Activated T-cell treated with anti-CD3 and anti-CD28 coated beads, Interleukin-2, amount 50 U/mL, for 1 hour (primary cell): ENCODE results near the gene GSE1.

ENCODE experiments used
- DNase-seq: peaks from one replicate; pipeline ENCODE4 v3.0.0-alpha.2; 2020

GSE1 gene

DNA sequence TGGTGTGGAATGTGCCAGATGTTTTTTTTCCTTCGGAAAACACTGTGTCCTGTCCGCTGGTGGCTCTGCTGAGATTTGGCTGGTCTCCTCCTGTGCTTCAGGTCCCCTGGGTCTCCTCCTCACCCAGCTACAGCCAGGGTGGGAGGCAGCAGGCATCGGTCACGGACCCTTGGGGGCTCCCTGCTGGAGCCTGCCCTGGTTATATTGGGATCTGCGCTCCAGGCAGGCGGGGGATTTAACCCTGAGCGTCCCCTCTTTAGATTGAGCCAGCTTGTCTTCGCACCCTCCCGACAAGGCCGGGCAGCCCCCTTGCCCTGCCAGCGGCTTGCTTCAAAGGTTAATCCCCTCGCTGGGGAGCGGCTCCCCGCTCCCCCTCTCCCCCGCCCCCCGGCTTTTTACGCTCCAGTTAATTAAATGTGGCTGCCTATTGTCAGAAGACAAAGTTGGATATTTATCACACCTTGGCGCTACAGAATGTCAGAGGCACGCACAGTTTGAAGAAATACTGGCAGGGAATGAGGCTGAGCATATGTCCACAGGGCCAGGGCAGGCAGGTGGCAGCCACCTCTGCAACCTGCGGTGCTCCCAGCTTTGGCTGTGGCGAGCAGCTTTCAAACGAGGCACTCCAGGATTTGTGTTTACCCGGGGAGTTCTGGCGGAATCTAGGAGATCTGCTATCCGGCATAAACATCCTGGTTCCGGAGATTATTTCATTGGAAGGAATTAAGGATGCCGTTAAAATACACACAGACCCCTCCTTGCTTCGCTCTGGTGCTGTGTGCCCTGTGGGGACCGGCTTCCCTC is 38.2 kb upstream of the GSE1 start:
- DNase-seq = no peak

DNA sequence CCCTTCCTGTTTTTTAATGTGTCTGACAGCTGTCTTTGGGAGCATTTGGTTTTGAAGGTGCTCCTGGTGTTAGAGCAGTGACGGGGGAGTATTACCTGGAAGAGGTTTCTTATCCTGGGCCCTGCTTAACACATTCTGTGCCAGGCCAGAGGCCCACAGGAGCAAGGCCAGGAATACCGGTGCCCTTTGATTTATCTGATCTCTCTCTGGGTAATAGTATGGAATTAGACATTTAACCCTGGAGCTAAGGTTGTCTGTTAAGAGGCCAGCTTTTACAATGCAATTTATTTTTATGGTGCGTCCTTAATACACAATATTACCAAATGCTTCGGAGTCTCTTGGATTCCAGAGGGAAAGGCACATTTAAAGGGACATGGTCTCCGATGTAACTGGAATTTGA is 37.2 kb upstream of the GSE1 start:
- no peak for DNase-seq

DNA sequence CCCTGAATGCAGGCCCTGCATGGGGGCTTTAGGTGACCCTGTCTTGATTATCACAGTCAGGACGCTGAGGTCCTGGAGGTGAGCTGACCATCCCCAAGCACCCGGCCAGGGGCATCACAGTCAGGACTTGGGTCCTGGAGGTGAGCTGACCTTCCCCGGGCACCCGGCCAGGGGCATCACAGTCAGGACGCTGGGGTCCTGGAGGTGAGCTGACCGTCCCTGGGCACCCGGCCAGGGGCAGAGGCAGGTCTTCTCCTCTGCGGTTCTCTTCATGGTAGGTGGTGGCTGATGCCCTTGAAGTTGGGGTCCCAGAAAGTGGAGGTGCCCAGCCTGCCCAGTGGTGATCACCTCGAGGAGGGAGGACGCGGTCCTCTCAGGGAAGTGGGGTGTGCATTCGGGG is 36.2 kb upstream of the GSE1 start:
- no peak for DNase-seq

DNA sequence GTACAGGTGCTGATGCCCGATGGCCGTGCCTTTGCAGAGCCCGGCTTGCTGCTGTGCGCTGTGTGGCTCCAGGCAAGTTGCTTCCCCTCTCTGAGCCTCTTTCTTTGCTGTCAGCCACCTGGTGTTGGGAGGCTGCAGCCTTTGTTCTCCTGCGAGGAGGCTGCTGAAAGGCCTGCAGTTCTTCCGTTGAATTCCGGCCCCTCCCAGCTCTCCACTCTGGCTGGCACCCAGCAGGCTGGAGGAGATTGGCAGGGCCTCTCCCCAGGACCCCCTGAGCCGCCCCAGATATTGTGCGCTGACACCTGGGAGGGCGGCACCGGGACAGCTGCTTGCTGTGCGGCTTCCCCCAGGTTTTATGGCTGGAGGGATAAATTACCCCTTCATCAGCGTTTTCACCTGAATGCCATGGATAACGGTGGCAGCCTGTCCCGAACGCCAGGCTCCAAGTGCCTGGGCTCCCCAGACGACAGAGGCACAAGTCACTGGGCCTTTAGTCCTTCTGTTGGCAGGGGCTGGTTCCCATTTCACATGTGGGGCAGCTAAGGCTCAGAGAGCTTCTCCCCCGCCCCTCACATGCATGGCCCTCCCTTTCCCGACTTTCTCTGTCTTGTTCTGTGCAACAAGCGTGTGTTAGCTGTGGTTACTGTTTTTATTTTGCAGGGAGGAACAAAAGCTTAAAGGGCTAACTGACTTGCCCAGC is 35.1 kb upstream of the GSE1 start:
- no peak for DNase-seq

DNA sequence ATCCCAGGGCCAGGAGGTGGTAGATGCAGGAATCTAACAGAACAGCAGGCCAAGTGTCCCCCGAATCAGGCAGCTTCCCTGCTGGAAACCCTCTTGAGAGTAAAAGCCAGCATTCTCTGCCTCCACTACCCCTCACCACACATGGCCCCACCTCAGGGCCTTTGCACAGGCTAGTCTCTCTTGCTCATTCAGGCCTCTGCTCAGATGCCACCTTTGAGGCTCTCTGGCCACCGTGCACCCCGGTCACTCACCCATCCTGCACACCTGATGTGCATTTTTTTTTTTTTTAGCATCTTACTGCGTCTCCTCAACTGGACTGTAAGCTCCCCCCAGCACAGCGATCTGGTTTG is 34.5 kb upstream of the GSE1 start:
- no peak for DNase-seq

DNA sequence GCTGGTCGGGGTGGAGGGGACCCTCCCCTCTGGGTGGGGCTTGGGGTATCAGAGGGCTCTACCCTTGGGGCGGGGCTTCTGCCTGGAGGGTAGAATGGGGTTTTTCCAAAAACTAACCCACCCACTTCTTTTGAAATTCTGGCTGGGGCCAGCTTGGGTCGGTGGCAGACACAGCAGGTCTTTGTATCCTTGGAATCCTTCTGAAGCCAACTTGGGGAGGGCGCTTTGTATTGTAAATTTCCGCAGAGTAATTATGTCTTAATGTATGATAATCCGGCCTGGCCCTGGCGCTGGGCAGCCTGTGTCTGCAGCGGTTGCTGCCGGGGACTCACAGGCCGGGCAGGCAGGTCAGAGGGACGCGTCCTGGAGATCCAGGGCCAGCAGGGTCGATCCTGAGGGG is 33.9 kb upstream of the GSE1 start:
- DNase-seq = no peak

DNA sequence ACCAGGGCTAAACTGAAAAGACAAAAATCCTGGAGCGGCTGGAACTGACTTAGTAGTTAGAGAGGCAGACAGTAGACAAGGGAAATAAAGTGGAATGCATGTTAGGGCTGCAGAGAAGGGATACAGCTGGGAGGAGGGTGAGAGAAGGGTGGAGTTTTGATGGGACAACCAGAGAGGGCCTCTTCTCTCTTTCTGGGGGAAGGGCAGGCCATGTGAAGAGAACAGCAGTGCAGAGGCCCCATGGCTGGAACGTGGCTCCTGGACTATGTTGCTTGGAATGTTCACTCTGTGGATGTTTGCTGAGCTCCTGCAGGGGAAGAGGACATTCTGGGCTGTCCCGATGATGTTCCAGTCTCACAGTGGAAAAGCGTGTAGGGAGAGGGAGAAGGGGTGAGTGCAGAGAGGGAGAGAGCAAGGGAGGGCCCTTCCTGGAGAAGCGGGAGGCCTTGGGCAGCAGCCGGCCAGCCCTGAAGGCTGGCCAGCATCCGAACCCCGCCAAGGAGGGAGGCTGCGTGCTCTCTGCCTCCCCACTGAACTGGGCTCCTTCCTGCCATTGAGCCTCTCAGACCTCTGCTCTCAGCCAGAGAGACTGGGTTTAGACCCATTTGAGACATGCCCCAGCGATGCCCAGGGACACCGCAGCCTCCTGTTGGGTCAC is 33.1 kb upstream of the GSE1 start:
- no peak for DNase-seq

DNA sequence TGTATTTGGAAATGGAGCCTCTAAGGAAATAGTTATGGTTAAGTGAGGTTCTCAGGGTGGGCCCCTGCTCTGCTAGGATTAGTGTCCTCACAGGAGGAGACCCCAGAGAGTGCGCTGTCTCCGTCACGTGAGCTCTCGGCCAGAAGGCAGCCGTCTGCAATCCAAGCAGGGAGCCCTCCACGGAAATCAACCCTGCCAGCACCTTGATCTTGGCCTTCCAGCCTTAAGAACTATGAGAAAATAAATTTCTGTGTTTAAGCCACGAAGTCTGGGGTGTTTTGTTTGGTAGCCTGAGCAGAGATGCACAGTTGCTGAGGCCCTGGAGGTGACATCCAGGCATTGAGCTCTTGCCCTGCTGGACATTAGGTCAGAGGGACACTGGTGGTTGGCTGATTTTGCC is 32.4 kb upstream of the GSE1 start:
- no peak for DNase-seq

DNA sequence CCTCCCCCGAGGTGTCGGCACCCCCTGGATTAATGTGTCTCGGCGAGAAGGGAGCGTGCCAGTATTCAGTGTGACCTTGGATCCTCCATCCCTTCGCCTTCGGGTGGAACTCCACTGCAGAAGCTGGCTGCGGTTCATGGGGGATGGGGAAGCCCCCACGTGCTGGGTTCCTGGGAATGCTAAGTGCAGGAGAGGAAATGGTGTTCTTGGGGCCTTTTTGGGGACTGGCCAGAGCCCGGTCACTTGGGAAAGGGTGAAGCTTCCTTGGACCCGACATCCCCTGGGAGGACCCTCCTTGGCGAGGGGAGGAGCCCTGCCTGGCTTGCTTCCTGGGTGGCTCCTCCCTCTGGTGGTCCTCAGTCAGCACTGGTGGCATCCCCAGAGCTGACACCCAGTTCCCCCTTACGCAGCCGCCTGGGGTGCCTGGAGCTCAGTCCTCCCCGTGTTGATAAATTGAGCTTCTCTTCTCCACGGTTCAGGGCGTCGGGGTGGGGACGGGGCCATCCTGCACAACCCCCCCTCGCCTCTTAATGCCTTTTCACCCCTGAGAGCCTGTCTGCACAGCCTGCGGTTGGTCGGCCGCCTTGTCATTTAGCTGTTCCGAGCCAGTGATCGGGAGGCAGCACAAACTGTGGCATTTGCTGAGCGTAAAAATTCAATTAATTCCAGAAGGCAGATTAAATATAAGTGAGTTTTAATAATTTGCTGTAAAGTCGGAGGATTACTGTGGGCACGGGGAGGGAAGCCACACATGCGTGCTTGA is 30.7 kb upstream of the GSE1 start:
- no peak for DNase-seq

DNA sequence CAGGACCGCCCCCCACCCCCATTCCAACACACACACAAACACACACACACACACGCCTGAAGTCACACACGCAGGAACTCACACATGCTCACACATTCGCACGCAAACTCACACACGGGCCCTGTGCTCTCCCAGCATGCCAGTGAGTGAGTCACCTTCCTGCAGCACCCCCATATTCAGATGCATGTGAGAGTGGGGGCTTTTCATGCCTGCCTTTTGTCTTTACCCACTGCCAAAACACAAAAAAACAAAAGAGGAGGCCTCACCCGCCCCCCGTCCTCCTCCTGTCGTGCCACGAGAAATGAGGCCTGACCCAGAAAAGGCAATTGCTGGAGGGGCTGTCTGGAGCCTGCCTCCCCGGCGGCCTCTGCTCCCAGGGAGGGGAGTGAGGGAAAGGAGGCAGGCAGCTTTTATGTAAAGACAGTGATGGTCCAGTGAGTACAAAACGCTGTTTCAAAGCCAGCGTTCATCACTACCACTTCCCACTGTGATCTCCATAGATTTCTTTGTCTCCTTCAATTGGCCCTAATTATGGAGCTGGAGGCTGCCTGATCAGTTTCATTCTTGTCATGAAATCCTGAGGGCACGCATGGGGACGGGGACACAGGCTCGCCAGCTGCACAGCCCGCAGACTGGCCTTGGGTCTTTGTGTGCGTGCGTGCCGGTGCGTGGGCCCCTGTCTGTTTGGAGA is 29.5 kb upstream of the GSE1 start:
- DNase-seq = no peak

DNA sequence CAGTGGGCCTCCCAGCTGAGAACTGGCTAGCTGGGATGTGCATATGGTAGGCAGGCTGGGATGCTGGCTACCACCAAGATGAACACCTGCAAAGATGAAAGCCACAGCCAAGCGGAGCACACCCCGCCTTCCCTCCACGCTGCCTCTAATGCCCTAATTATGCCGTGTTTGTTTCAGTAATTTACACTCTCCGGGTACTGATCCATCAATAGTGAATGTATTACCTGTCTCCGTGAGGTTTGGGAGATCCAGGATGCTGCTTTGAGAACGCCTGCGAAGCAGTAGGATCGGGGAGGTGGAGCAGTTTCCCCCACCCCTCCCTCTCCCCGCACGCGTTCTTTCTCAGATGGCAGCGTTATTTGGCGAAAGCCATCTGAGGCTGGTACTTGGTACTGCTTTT is 28.9 kb upstream of the GSE1 start:
- DNase-seq = no peak

DNA sequence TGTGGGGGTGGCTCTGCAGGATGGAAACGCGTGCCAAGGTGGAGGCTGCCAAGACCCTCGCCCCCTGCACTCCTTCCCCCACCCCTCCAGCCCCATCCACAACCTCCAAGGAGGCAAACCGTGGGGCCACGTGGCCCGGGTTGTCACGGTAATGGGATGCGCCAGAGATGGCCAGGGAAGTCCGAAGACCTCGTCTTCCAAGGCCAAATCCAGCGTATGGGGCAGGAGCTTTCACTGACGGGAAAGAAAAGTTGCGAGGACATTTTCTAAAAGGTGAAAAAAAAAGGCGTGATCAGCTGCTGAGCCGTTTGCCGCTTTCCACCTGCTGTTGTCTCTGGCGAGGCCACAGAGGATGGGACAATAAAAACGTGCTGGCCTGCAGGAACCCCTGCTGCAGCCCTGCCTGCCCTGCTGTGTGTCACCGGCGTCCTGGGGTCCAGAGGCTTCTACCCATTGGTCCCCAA is 28.3 kb upstream of the GSE1 start:
- DNase-seq = no peak

DNA sequence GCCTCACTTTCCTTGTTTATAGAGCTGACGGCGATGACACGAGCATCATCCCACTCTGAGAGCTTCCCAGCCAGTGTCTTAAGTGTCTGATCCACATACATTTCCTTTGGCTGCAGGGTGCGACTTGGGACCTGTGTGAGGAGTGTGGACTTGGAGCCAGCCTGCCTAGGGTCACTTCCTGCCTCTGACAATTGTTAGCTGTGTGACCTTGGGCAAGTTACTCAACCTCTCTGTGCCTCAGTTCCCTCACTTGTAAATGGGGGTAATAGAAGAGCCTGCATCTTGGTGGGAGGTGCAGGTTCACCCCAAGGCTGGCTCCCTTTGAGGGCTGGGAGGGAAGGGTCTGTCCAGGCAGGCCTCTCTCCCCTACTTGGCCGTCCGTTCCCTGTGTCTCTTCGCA is 27.4 kb upstream of the GSE1 start:
- DNase-seq = no peak

DNA sequence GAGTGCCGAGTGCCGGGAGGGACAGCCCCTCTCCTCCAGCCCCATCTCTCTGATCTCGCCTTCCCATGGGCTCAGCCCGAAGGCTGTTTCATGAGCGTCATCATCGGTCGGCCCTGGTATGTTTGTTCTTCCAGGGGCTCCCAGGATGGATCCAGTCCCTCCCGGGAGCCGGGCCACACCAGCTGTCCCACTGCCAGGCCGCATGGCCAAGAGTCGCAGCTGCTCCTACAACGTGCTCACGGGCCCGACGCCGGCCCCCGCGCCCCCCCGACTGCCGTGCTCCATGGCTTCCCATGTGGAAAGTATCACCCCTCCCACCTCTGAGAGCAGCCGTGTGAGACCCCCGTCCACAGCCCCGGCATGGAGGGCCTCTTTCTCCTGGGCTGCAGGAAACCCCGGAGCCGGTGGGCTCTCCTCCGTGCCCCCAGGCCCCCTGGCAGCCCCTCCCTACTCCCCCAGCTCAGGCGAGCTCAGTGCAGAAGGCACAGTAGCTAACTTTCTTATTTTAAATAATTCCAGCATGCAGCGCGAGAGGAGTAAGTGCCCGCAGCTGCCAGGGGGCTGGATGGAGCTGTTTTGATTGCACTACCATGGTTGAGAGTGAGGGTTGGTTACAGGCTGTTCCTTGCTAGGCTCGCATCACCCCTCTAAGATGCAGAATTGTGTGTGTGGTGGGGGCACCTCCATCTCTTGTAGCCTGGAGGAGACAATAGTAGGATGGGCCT is 26.6 kb upstream of the GSE1 start:
- no peak for DNase-seq

DNA sequence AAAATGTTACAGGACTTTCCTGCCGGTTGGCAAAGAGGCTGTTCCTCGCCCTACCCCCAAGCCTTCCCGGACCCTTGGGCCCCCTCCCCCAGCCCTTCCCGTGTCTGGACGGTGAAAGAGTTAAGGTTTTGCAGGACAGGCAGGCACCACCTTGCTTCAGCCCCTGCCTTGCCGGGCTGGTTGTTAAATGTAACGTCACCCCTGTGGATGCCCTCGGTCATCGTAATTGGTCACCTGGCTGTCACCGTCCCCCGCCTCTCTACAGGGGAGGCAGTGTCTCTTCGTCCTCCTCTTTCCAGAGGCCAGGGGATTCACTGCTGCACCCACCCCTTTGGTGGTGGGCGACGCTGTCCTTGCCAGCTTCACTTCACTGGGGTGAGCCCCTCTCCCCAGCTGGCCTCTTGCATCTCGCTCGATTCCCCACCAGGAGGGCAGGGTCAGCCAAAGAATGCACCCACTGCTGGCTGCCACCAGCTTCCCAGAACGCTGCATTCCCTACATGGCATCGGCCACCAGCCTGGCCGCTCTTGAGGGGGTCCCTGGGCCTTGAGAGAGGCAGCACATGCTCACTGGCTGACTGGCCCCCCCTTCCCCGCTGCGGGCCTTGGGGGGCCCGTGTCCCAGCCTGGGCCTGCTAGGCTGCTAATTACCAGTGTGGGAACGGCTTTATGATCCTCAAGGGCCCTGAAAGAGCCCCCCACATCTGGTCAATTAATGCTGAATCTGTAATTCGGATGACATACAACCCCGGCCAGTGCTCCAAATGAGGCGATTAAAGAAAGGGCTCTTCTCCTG is 25.2 kb upstream of the GSE1 start:
- no peak for DNase-seq

DNA sequence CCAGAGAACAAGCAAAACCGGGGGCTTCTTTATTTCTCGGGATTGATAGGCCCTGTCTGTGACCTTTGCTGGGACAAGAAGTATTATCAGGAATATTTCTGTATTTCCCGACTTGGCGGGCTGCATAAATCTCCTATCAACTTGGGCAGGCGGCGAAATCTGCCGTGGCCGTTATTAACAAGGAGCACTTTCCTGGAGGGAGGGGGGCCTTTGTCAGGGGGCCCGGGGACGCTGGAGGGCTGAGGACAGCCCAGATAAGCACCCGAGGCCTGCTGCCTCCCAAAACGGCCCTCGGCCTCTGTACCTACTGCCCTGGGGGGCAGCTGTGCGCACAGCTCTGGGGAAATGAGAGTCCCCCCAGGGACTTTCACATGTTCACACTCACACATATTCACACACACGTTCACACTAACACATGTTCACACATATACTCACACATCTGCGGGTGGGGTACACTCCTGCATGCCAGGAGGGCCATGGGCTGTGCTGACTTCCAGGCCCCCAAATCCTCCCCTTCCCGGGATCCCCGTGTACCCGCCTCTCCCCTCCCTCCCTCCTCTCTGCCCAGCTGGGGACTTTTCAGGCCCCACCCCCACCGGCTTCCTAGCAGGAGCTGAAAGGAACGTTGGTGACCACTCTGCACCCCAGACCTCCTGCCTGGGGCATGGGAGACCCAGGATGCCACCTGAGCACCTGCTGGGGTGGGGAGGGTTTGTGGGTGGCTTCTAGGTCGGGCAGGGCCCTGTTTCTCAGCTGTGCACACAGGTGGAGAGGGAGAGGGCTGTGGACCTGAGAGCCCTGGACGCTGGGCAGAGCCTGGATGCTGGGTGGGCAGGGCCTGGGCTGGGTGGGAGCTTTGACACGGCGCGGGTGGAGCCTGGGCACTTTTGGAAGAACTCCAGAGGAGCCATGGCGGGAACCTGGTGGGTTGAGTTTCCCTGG is 24.3 kb upstream of the GSE1 start:
- DNase-seq = no peak

DNA sequence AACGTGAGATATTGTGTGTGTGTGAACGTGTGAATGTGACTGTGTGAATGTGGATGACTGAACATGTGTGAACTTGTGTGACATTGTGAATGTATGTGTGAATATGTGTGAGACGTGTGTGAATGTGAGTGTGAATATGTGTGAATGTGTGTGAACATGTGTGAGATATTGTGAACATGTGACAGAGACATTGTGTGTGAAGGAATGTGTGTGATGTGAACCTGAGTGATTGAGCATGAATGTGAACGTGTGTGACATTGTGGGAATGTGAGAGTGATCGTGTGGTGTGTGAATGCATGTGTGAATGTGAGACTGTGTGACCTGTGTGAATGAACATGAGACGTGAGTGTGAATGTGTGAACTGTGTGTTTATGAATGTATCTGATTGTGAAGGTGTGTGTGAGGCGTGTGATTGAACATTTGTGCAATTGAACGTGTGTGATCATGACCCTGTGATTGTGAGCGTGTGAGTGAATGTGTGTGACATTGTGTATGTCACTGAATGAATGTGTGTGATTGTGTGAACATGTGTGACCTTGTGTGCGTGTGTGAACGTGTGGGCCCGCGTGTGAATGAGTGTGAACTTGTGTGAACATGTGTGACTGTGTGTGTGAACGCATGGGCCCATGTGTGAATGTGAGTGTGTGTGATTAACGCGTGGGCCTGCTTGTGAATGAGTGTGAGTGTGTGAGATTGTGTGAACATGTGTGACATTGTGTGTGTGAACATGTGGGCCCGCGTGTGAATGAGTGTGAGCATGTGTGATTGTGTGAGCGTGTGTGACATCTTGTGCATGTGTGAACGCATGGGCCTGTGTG is 23.2 kb upstream of the GSE1 start:
- no peak for DNase-seq

DNA sequence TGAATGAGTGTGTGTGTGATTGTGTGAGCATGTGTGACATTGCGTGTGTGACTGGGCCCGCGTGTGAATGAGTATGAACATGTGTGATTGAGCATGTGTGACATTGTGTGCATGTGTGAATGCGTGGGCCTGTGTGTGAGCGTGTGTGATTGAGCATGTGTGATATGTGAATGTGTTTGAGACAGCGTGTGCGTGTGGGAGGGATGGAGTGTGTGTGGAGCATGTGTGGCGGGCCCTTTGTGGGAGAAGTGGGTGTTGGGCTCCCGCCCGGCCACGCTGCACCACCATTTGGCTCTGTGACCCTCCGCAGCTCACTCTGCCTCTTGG is 22.7 kb upstream of the GSE1 start:
- no peak for DNase-seq

DNA sequence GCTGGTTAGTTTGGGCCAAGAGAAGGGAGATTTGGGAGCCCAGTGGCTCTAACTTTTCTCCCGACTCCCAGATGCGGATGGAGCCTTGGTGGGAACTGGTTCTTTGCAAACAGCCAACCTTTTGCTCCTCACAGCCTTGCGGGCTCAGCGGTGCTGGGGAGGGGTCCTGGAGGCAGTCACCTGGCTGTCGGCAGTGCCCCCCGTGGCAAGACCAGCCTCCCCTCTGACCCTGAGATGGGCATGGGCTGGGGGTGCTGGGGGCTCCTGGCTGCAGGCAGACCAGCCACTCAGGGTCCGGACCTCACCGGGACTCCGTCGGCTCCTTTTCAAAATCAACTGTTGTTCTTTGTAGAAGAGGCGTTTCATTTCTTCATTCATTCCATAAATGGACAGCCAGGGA is 21.7 kb upstream of the GSE1 start:
- DNase-seq = no peak
